ENCODE data around the gene HS6ST2.

DNA sequence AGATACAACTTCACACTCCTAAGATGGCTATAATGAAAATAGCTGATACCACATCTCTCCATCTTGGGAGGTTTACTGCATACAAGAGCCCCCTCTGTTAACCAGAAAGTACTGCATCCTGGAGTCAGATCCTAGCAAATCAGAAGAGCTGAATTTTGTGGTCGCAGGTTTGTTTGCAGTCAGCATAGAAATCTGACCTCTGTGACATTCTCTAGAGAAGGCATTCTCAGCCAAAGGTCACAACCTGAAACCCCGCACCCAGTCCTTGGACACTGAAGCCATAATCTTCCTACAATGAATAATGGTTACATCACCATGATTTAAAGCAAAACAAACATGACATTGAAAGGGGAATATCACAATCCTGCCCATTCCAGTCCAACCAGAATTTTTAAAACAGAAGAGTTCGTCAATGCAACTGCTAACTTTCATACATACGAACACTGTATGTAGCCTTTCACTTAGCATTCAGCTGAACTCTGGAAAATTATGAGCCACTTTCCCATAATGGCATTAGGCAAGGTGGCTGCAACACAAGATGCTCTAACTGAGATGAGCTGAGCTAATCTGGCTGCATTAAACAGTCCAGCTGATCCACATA lies 17.6 kb downstream of the HS6ST2 start:
- TF ChIP-seq, protein P1, sequence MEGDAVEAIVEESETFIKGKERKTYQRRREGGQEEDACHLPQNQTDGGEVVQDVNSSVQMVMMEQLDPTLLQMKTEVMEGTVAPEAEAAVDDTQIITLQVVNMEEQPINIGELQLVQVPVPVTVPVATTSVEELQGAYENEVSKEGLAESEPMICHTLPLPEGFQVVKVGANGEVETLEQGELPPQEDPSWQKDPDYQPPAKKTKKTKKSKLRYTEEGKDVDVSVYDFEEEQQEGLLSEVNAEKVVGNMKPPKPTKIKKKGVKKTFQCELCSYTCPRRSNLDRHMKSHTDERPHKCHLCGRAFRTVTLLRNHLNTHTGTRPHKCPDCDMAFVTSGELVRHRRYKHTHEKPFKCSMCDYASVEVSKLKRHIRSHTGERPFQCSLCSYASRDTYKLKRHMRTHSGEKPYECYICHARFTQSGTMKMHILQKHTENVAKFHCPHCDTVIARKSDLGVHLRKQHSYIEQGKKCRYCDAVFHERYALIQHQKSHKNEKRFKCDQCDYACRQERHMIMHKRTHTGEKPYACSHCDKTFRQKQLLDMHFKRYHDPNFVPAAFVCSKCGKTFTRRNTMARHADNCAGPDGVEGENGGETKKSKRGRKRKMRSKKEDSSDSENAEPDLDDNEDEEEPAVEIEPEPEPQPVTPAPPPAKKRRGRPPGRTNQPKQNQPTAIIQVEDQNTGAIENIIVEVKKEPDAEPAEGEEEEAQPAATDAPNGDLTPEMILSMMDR (IDR thresholded peaks at IDR 0.05; ENCODE audit: low read length): no peak
- TF ChIP-seq EZH2 (IDR thresholded peaks at IDR 0.05; ENCODE audit: borderline replicate concordance, low read length): no peak
